Measurements from ENCODE around the gene MACROD2.

GRCh38 chr20:15146948-15147347, 1151.6 kb downstream of the MACROD2 start:
- no peak for TF ChIP-seq CTCF (IDR thresholded peaks at IDR 0.05; ENCODE audit: insufficient read depth, low read length, poor library complexity, severe bottlenecking)
- TF ChIP-seq EZH2phosphoT487 (conservative IDR thresholded peaks at IDR 0.05; ENCODE audit: low read length) = no peak
